ENCODE measurements around the gene GRB2. TPM values are rescaled to one million over a fixed set of nuclear protein-coding genes. Genes with fewer than 3 reads are reported as not detected.

The GRB2 gene
- total and polyA plus RNA-seq, 12 donors: 36.0 to 374 (median 114) TPM

DNA sequence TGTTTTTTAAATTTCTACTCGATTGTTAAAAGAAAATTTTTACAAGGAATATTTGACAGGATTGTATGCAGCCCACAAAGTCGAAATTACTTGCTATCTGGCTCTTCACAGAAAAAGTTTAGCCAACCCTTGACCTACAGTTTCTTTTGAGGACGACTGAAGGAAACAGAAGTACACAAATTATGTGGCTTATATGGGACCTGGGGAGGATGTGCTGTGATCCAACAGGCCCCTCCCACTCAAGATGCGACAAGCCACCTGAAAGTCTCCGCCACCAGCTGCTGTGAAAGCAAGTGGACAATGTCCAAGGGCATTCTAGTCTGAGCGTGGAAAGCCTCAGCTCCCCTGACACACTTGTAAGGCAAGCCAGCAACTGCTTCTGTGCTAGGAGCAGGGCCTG lies 73.8 kb downstream of the GRB2 start:
- Histone ChIP-seq H3K4me3 (no peak overlapping the region), H3K27me3 (no peaks in the 10 kb centered on the region), H3K27ac (no peak overlapping the region), H3K9me3 (replicated peaks in 1 of 3) (no peaks in the 10 kb centered on the region), H3K36me3 (replicated peaks in 1 of 2) (no peaks in the 10 kb centered on the region), H3K4me1 (replicated peaks in 1 of 2) (peaks cover 8 to 30% of the 10 kb centered on the region in 2 donors)
- DNase-seq: no peak
- no peak for TF ChIP-seq POLR2A (IDR thresholded peaks at IDR 0.05)
- TF ChIP-seq CTCF (IDR thresholded peaks at IDR 0.05): no peak
- 77 to 78% (median 77%) methylated on average over 6 of the region's 6 CpGs for WGBS, 4 donors
- intact Hi-C loops (cut with DNase I): no loop called here

- Histone ChIP-seq H3K36me3 (replicated peaks in 1 of 2) (peaks cover 0 to 7% of the 10 kb centered on the region in 2 donors), H3K9me3 (replicated peaks in 1 of 3) (no peaks in the 10 kb centered on the region), H3K4me3 (no peak overlapping the region), H3K27ac (no peak overlapping the region), H3K4me1 (replicated peaks in 1 of 2) (peaks cover 8 to 28% of the 10 kb centered on the region in 2 donors), H3K27me3 (no peaks in the 10 kb centered on the region)
- DNase-seq: no peak
- intact Hi-C loops (cut with DNase I): loop anchor here in 1 of 2 donors (5.0 to 10.0 kb wide), 2 partner anchors 75 to 187 kb away; partner anchors contain the start of genes CASKIN2 and TSEN54
- no peak for TF ChIP-seq CTCF (IDR thresholded peaks at IDR 0.05)
- WGBS, 4 donors: 55 to 72% (median 63%) methylated on average over 2 of the region's 2 CpGs
These were observed 77.7 kb downstream of the GRB2 start for GRCh38 chr17:75327757-75328156.

DNA sequence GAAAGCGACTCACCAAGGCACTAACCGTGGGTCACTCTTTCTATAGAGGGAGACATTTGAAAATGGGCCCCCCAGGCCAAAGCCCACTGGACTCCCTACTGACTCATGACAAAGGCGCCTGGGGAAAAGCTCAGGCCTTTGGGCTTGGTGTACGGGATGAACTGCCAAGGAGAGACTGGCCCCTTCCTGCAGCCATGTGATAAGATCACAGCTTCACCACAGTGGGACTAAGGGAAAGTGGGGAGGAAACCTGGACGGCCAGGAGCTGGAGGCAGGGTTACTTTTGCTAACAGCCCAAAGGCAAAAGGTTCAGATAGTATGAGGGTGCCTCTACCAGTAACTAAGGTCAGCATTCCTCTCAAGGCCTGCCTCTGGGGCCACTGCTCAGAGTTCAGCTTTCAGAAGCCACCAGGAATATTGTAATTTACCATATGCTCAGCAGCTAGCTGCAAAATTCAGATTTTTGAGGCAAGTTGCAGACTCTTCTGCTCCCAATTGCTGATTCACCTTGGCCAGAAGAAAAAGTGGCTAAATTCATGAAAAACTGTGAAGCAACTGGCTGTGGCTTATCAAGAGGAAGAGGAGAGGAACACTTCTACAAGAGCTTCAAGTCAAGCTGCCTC lies 79.1 kb downstream of the GRB2 start:
- H3K4me3 ChIP-seq: no peak overlapping the region

DNA sequence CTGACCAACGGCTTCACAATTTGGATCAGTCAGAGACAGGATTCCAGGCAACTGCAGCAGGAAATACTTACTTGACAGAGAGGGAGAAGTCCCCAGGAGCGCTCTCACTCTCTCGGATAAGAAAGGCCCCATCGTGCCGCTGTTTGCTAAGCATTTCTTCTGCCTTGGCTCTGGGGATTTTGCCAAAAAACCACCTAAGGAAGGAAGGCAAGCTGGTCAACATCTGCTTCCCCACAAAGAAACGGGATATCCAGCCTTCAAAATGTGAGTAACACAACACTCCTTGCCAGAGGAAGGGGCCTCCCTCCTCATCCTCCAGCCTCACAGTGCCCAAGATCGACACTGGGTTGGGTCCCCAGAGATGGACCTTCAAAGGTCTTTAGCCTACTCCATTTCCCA lies 79.7 kb downstream of the GRB2 start:
- intact Hi-C loops (cut with DNase I): loop anchor here in 1 of 2 donors (5.0 to 10.0 kb wide), 2 partner anchors 76 to 189 kb away; partner anchors contain the start of genes CASKIN2 and TSEN54
- no peak for TF ChIP-seq CTCF (IDR thresholded peaks at IDR 0.05)
- TF ChIP-seq POLR2A (IDR thresholded peaks at IDR 0.05): no peak
- peaks cover 0 to 16% of the 10 kb centered on the region in 2 donors for H3K36me3 ChIP-seq (replicated peaks in 1 of 2)
- peaks cover under 1 to 20% of the 10 kb centered on the region in 2 donors for H3K4me1 ChIP-seq (replicated peaks in 1 of 2)
- 62 to 77% (median 73%) methylated on average over 7 of the region's 7 CpGs for WGBS, 4 donors
- peak in 1 of 7 donors; percentile 35 for DNase-seq
- H3K4me3 ChIP-seq: no peak overlapping the region
- H3K27me3 ChIP-seq: no peaks in the 10 kb centered on the region
- H3K9me3 ChIP-seq (replicated peaks in 1 of 3): no peaks in the 10 kb centered on the region
- H3K27ac ChIP-seq: peak overlapping the region in 2 of 5 donors; percentile 58 to 62

More for the DNA sequence above, 79.1 kb downstream of the GRB2 start:
- Histone ChIP-seq H3K36me3 (replicated peaks in 1 of 2) (peaks cover 0 to 13% of the 10 kb centered on the region in 2 donors), H3K9me3 (replicated peaks in 1 of 3) (no peaks in the 10 kb centered on the region), H3K27ac (peak overlapping the region in 2 of 5 donors; percentile 58 to 62), H3K27me3 (no peaks in the 10 kb centered on the region), H3K4me1 (replicated peaks in 1 of 2) (peaks cover 6 to 25% of the 10 kb centered on the region in 2 donors)
- WGBS, 4 donors: 38 to 85% (median 61%) methylated on average over 4 to 5 of the region's 5 CpGs
- DNase-seq: no peak
- intact Hi-C loops (cut with DNase I): loop anchor here in 1 of 2 donors (5.0 to 10.0 kb wide), 2 partner anchors 76 to 188 kb away; partner anchors contain the start of genes CASKIN2 and TSEN54
- no peak for TF ChIP-seq POLR2A (IDR thresholded peaks at IDR 0.05)
- no peak for TF ChIP-seq CTCF (IDR thresholded peaks at IDR 0.05)
